GM23338 (cell line): ENCODE data around the gene TRAIP.

Experiments used
- CREB1 ChIP-seq: fragments of 250-450 bp; sonication (Bioruptor Pico); IDR thresholded peaks from 2 replicates; pipeline ENCODE4 v1.5.0; 2020; ENCODE audit warnings: low read depth, mild to moderate bottlenecking, moderate library complexity
- CTCF ChIP-seq, 2 experiments: fragments of 200-600 bp in 1 of 2; sonication (generic) in 1 of 2; conservative IDR thresholded peaks; 2 replicates each; pipeline versions ENCODE4 v1.5.1 to v1.6.1; 2016 to 2017; ENCODE audit warnings: antibody characterized with exemption in 2 of 2, low read depth in 2 of 2, mild to moderate bottlenecking in 2 of 2, moderate library complexity in 1 of 2
- ETS1 ChIP-seq: IDR thresholded peaks from 2 replicates; pipeline ENCODE4 v1.6.1; 2016; ENCODE audit warnings: antibody characterized with exemption
- EZH2 ChIP-seq: fragments of 200-600 bp; sonication (generic); IDR thresholded peaks from one replicate; pipeline ENCODE4 v1.8.0; 2017; ENCODE audit warnings: antibody characterized with exemption, mild to moderate bottlenecking, low read depth; ENCODE audit not compliant: unreplicated experiment
- JUNB ChIP-seq: IDR thresholded peaks from one replicate; pipeline ENCODE4 v1.6.1; 2016; ENCODE audit warnings: antibody characterized with exemption; ENCODE audit not compliant: unreplicated experiment
- POLR2AphosphoS5 ChIP-seq: IDR thresholded peaks from 2 replicates; pipeline ENCODE4 v1.6.1; 2016; ENCODE audit warnings: antibody characterized with exemption, low read depth
- REST ChIP-seq: IDR thresholded peaks from one replicate; pipeline ENCODE4 v1.6.1; 2018; ENCODE audit warnings: antibody characterized with exemption; ENCODE audit not compliant: unreplicated experiment
- ZNF462 ChIP-seq: fragments of 250-450 bp; sonication (Bioruptor Pico); IDR thresholded peaks from 2 replicates; pipeline ENCODE4 v1.5.0; 2020; ENCODE audit warnings: mild to moderate bottlenecking, moderate library complexity

GRCh38 chr3:49845694-49846093 lies 10.7 kb downstream of the TRAIP start:
- TF ChIP-seq EZH2 = no peak
- TF ChIP-seq CTCF (conservative IDR thresholded peaks at IDR 0.05; ENCODE audit: low read depth in 2 of 2) = no peak
- no peak for TF ChIP-seq POLR2AphosphoS5
- no peak for TF ChIP-seq ETS1
- TF ChIP-seq REST = no peak
- TF ChIP-seq ZNF462 (CRISPR knock-in tag) = no peak
- no peak for TF ChIP-seq CREB1 (CRISPR knock-in tag)
- no peak for TF ChIP-seq JUNB
